Mesodermal cell (in vitro differentiated cells): ENCODE results near the gene KATNA1.

Experiments used
- H3K27ac ChIP-seq: 2 replicates; pipeline ENCODE4 v1.7.0; 2013; ENCODE audit warnings: mild to moderate bottlenecking, low read depth, low read length, moderate library complexity; ENCODE audit not compliant: severe bottlenecking
- H3K36me3 ChIP-seq: 2 replicates; pipeline ENCODE4 v1.7.1; 2013; ENCODE audit warnings: mild to moderate bottlenecking, low read length, moderate library complexity; ENCODE audit not compliant: control insufficient read depth, insufficient read depth
- H3K4me1 ChIP-seq: one replicate; pipeline ENCODE4 v1.7.1; 2013; ENCODE audit warnings: mild to moderate bottlenecking, low read length; ENCODE audit not compliant: insufficient read depth, control insufficient read depth, poor library complexity, severe bottlenecking
- H3K4me3 ChIP-seq: 2 replicates; pipeline ENCODE4 v1.7.0; 2013; ENCODE audit warnings: low read length, control low read depth, mild to moderate bottlenecking; ENCODE audit not compliant: insufficient read depth, poor library complexity, severe bottlenecking; ENCODE audit errors: extremely low read depth
- H3K9me3 ChIP-seq: 2 replicates; pipeline ENCODE4 v1.7.1; 2013; ENCODE audit warnings: mild to moderate bottlenecking, low read length, moderate library complexity; ENCODE audit not compliant: control insufficient read depth
- WGBS, 2 experiments: methylation state at CpG; one replicate each; pipeline ENCODE4 v1.1.5; 2013; ENCODE audit warnings: missing lambda C conversion rate in 2 of 2; ENCODE audit not compliant: insufficient coverage in 2 of 2; 5-methylcytosine and 5-hydroxymethylcytosine counted together

Gene KATNA1

GRCh38 chr6:149565527-149566409 is 82.7 kb downstream of the KATNA1 start, which contains the start of gene GINM1:
GINM1 (plus strand) TSS chr6:149566375; CDS start chr6:149566415, 40 bp downstream.
- no peaks in the 10 kb centered on the region for H3K36me3 ChIP-seq
- H3K4me3 ChIP-seq: peak within 1 kb of the TSS; percentile 97
- H3K4me1 ChIP-seq: no peaks in the 10 kb centered on the region
- H3K27ac ChIP-seq: peak within 1 kb of the TSS; percentile 82
- 1 to 2% methylated on average over 23 to 26 of the region's 59 CpGs for WGBS, 2 experiments
- H3K9me3 ChIP-seq: no peaks in the 10 kb centered on the region

DNA sequence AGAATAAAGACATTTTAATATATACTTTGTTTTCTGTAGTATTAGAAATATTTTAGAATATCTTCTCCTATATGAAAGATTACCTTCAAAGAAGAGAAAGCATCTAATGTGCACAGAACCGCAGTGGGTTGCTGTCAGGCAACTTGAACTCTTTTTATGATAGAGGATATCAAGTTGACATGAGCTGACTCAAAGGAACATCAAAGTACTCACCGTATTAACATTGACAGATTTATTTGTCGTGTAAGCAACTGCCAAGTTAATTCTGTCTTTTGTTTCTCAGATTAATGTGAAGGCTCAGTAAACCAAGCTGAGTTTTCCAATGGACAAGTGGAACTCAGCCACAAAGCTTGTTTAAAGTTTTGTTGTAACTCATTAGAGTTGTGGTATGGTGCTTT is 84.6 kb downstream of the KATNA1 start:
- H3K4me1 ChIP-seq: no peaks in the 10 kb centered on the region
- H3K27ac ChIP-seq: no peak overlapping the region
- H3K36me3 ChIP-seq: no peaks in the 10 kb centered on the region
- no peak overlapping the region for H3K4me3 ChIP-seq
- 81 to 84% methylated on average over 3 of the region's 3 CpGs for WGBS, 2 experiments
- H3K9me3 ChIP-seq: no peaks in the 10 kb centered on the region

DNA sequence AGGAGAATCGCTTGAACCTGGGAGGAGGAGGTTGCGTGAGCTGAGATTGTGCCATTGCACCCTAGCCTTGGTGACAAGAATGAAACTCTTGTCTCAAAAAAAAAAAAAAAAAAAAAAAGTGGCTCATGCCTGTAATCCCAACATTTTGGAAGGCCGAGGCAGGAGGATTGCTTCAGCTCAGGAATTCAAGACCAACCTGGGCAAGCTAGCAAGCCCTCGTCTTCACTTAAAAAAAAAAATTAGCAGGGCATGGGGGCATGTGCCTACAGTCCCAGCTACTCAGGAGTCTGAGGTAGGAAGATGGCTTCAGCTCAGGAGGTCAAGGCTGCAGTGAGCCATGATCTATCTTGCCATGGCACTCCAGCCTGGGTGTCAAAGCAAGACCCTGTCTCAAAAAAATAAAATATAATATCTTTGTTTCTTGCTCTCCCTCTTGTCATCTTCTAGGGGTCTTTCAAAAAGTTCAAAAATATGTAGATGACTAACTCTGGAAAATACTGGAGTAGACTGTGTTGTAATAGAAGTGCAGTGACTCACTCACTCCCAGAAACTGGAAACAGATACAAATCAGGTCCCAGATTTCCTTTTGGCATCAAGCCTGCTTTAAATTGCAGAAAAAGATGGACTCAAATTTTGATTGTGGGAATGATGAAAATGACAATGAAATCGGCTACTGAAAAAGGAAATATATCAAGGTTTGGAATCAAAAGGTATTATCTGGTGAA is 85.1 kb downstream of the KATNA1 start:
- Histone ChIP-seq H3K9me3 (no peaks in the 10 kb centered on the region), H3K36me3 (no peaks in the 10 kb centered on the region), H3K4me1 (no peaks in the 10 kb centered on the region), H3K27ac (no peak overlapping the region), H3K4me3 (no peak overlapping the region)
- WGBS, 2 experiments: 71 to 82% methylated on average over 3 of the region's 5 CpGs

DNA sequence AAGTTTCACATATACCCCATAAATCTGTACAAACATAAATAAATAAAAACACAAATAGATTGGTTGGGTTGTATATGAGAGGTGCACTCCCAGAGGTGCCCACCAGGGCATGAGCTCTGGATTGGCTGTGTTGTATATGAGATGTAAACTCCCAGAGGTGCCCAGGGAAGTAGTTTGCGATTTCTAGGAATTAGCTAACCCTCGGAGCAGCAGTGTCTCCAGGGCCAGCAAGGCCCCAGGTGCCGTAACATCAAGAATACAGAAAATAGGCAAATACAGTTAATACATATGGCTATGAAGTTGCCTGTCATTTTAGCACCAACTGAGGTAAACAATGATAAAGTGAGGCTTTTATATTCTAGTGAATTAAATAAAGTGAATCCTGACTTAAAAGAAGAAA is 87.8 kb downstream of the KATNA1 start:
- Histone ChIP-seq H3K4me1 (no peaks in the 10 kb centered on the region), H3K36me3 (no peaks in the 10 kb centered on the region), H3K9me3 (no peaks in the 10 kb centered on the region), H3K4me3 (no peak overlapping the region), H3K27ac (no peak overlapping the region)
- no CpG with 5 or more reads among the region's 3 CpGs for whole genome bisulfite sequencing, 2 experiments

DNA sequence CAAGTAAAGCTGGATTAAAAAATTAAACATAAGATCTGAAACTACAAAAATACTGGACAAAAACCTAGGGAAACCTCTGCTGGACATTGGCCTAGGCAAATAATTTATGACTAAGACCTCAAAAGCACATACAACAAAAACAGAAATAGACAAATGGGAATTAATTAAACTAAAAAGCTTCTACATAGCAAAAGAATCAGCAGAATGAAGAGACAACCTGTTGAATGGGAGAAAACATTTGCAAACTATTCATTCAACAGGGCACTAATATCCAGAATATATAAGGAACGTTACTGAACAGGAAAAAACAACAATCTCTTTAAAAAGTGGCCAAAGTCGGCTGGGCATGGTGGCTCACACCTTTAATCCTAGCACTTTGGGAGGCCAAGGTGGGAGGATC is 89.1 kb downstream of the KATNA1 start:
- H3K9me3 ChIP-seq: no peaks in the 10 kb centered on the region
- H3K36me3 ChIP-seq: no peaks in the 10 kb centered on the region
- no peaks in the 10 kb centered on the region for H3K4me1 ChIP-seq
- 70 to 82% methylated on average over 1 to 2 of the region's 2 CpGs for WGBS, 2 experiments
- H3K4me3 ChIP-seq: no peak overlapping the region
- no peak overlapping the region for H3K27ac ChIP-seq

- H3K36me3 ChIP-seq: no peaks in the 10 kb centered on the region
- no peak overlapping the region for H3K27ac ChIP-seq
- no peak overlapping the region for H3K4me3 ChIP-seq
- no peaks in the 10 kb centered on the region for H3K4me1 ChIP-seq
- H3K9me3 ChIP-seq: no peaks in the 10 kb centered on the region
Observed at GRCh38 chr6:149558029-149558428, 90.5 kb downstream of the KATNA1 start.

- WGBS, 2 experiments: 79 to 83% methylated on average over 4 to 5 of the region's 5 CpGs
- Histone ChIP-seq H3K27ac (no peak overlapping the region), H3K36me3 (no peaks in the 10 kb centered on the region), H3K4me1 (no peaks in the 10 kb centered on the region), H3K9me3 (no peaks in the 10 kb centered on the region), H3K4me3 (no peak overlapping the region)
Observed at GRCh38 chr6:149551920-149552319, 96.6 kb downstream of the KATNA1 start.

- peak within 1 kb of the TSS; percentile 99 for H3K4me3 ChIP-seq
- H3K4me1 ChIP-seq: no peaks in the 10 kb centered on the region
- H3K9me3 ChIP-seq: no peaks in the 10 kb centered on the region
- peak within 1 kb of the TSS; percentile 99 for H3K27ac ChIP-seq
- WGBS, 2 experiments: 0 to 1% methylated on average over 52 to 61 of the region's 71 CpGs
- H3K36me3 ChIP-seq: peaks cover under 1% of the 10 kb centered on the region
Observed at GRCh38 chr6:149545754-149546471, 102.6 kb downstream of the KATNA1 start, which contains the start of gene PPIL4. PPIL4 (minus strand) TSS chr6:149546043; CDS start chr6:149546005, 38 bp downstream.

DNA sequence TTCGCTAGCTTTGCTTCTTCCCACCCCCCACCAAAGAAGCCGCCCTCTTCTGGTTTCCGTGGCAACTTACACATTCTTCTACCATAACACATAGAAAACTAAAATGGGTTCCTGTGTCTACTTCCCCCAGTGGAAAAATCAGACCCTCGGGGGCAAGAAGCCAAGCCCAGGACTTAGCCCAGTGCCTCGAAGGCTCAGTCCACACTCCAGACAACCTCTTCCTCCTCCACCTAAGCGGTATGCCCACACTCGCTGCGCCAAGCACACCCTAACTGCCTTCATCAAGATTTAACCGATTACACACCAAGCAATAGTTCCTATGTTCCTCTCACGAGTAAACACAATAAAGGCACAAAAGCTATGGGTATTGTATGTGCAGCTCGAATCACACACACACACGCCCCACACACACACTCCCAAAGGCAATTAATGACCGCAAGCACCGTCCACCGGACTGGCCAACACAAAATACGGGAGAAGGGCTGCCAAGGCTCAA is 103.2 kb downstream of the KATNA1 start:
- WGBS, 2 experiments: 0% methylated on average over 10 to 14 of the region's 16 CpGs

More for the DNA sequence above, 103.2 kb downstream of the KATNA1 start:
- Histone ChIP-seq H3K4me1 (no peaks in the 10 kb centered on the region), H3K27ac (peak overlapping the region; percentile 99), H3K9me3 (no peaks in the 10 kb centered on the region), H3K4me3 (peak overlapping the region; percentile 99), H3K36me3 (peaks cover 5% of the 10 kb centered on the region)
